ENCODE measurements around the gene GABPB1. TPM values are rescaled to one million over a fixed set of nuclear protein-coding genes. Genes with fewer than 3 reads are reported as not detected.
A peak's percentile ranks its signal among the peaks of the same experiment; 100 is the strongest.

Gene GABPB1
- total RNA-seq, 6 experiments from 2014 or later: 5.4 to 10.5 (median 9.4) TPM

- no peak overlapping the region for H3K4me3 ChIP-seq
- DNase-seq (no peak), ATAC-seq (peak; percentile 62 to 79 (median 78))
- no peaks in the 10 kb centered on the region for H3K27me3 ChIP-seq
- 21% methylated on average over 3 of the region's 4 CpGs for WGBS (ENCODE audit: insufficient coverage, low coverage, low lambda C conversion rate, missing lambda C conversion rate)
- intact Hi-C loops (cut with DNase I): no loop called here
- no peaks in the 10 kb centered on the region for H3K36me3 ChIP-seq
- no peaks in the 10 kb centered on the region for H3K9me3 ChIP-seq
- H3K27ac ChIP-seq: peak overlapping the region in 1 of 3 donors; percentile 7
- H3K4me1 ChIP-seq: no peaks in the 10 kb centered on the region
- TF ChIP-seq CTCF (IDR thresholded peaks at IDR 0.05) (peak; percentile 66 to 83 (median 72)), POLR2A (IDR thresholded peaks at IDR 0.05) (no peak)
These were observed 39.0 kb downstream of the GABPB1 start for GRCh38 chr15:50315814-50316630.

GRCh38 chr15:50312636-50313035 is 42.4 kb downstream of the GABPB1 start:
- no peak for TF ChIP-seq CTCF (IDR thresholded peaks at IDR 0.05)
- TF ChIP-seq POLR2A (IDR thresholded peaks at IDR 0.05): no peak
- H3K27ac ChIP-seq: no peak overlapping the region
- DNase-seq (no peak), ATAC-seq (no peak)
- intact Hi-C loops (cut with DNase I): no loop called here
- WGBS (ENCODE audit: insufficient coverage, low coverage, low lambda C conversion rate, missing lambda C conversion rate): 82% methylated on average over 2 of the region's 2 CpGs
- no peaks in the 10 kb centered on the region for H3K4me1 ChIP-seq
- H3K9me3 ChIP-seq: no peaks in the 10 kb centered on the region
- H3K4me3 ChIP-seq: no peak overlapping the region
- no peaks in the 10 kb centered on the region for H3K36me3 ChIP-seq
- no peaks in the 10 kb centered on the region for H3K27me3 ChIP-seq

GRCh38 chr15:50307799-50308198 is 47.2 kb downstream of the GABPB1 start:
- H3K36me3 ChIP-seq: peaks cover 0 to 5% (median 0%) of the 10 kb centered on the region in 4 donors
- H3K27ac ChIP-seq: no peak overlapping the region
- no peaks in the 10 kb centered on the region for H3K9me3 ChIP-seq
- H3K4me3 ChIP-seq: no peak overlapping the region
- no peaks in the 10 kb centered on the region for H3K4me1 ChIP-seq
- ATAC-seq (no peak), DNase-seq (no peak)
- intact Hi-C loops (cut with DNase I): no loop called here
- no peaks in the 10 kb centered on the region for H3K27me3 ChIP-seq
- no peak for TF ChIP-seq CTCF (IDR thresholded peaks at IDR 0.05)
- no peak for TF ChIP-seq POLR2A (IDR thresholded peaks at IDR 0.05)

GRCh38 chr15:50304836-50305235 is 50.2 kb downstream of the GABPB1 start:
- Histone ChIP-seq H3K4me3 (no peak overlapping the region), H3K36me3 (peaks cover 0 to 27% (median 4%) of the 10 kb centered on the region in 4 donors)

More at GRCh38 chr15:50304836-50305235, 50.2 kb downstream of the GABPB1 start:
- 73% methylated on average over 1 of the region's 1 CpG for WGBS (ENCODE audit: insufficient coverage, low coverage, low lambda C conversion rate, missing lambda C conversion rate)
- H3K27ac ChIP-seq: no peak overlapping the region
- intact Hi-C loops (cut with DNase I): no loop called here
- no peak for ATAC-seq
- no peak for TF ChIP-seq POLR2A (IDR thresholded peaks at IDR 0.05)
- no peak for TF ChIP-seq CTCF (IDR thresholded peaks at IDR 0.05)
- H3K27me3 ChIP-seq: no peaks in the 10 kb centered on the region
- no peaks in the 10 kb centered on the region for H3K4me1 ChIP-seq
- H3K9me3 ChIP-seq: no peaks in the 10 kb centered on the region
- no peak for DNase-seq
